NCI-H2081 treated with DMSO at 0.1 percent for 48 hours (cell line): ENCODE data around the gene VEGFB.

Experiments
- DNase-seq: peaks from one replicate; lab custom pipeline; 2025; lab: John Stamatoyannopoulos, UW

VEGFB gene

DNA sequence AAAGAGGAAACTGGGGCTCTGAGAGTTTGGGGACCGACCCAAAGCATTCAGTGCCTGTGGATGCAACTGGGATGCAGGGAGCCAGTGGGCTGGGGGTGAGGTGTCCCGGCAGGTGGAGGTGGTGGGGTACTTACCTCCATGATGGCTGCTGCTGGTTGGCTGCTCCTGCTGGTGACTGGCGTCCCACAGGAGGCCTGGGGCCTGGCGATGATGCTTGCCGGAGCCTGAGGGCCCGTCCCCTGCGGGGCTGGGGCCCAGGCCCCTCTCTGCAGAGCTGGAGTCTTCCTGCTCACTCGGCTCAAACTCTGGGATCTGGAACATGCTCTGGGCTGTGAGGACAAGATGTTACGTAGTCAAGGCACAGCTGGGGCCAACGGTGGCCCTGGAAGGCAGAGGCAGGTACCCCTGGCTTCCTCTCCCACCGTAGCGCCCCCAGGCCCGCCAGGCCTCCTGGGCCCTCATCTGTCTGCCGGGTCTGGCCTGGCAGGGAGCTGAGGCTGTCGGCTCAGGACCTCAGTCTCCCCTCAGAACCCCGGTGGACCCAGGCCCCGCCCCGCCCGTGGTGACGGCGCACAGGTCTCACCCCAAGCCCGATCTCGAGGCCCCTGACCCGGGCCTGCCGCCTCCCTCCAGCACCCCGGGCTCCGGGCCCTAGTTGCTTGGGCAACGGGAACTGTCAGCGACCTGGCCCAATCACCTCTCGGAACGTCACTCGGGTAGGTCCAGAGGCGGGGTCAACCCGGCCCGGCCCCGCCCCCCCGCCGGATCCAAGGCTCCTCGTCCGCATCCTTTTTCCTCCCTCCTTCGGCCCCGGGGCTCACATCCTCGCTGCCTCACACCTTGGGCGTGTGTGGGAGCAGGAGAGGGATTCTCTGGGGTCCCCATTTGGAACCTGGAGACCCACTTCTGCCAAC is 49.9 kb downstream of the VEGFB start, which contains the start of gene BAD:
TSS of gene BAD (minus strand) at position 618 of the 914 bp plus-strand sequence. CDS start at position 321, 297 bp downstream.
- peak; percentile 61 for DNase-seq

- DNase-seq: no peak
Measured at GRCh38 chr11:64284962-64285884, 50.8 kb downstream of the VEGFB start, which contains the start of gene GPR137. Gene GPR137, plus strand, starts transcription at chr11:64285848. Its CDS starts 677 bp downstream, at chr11:64286525.

DNA sequence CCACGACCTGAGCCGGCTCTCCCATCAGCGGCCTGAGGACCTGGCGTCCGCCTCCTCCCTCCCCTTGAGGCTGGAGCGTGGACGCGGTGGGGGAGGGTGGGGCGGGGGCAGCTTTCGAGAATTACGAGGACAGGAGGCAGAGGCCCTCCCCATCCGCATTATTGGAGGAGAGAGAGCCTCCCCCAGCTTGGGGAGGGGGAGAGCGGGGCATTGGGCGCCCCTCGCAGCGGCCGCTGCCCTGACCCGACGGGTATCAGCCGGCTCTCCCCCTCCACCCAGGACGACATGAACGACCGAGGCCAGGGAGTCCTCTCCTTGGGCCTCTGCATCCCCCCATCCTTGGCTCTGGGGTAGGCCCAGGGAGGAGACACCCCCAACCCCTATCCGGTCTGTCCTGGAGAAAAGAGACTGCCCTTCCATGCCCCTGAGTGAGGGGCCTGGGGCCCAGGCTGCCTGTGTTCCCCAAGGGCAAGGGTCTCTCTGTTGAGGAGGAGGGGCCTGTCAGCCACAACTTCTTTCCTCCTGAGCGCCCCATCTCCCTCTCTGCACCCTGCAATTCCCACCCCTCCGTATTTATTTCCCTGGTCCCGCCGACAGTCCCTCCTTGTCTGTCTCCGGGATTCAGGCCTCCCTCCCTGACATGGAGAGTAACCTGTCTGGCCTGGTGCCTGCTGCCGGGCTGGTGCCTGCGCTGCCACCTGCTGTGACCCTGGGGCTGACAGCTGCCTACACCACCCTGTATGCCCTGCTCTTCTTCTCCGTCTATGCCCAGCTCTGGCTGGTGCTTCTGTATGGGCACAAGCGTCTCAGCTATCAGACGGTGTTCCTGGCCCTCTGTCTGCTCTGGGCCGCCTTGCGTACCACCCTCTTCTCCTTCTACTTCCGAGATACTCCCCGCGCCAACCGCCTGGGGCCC is 51.8 kb downstream of the VEGFB start:
- no peak for DNase-seq

DNA sequence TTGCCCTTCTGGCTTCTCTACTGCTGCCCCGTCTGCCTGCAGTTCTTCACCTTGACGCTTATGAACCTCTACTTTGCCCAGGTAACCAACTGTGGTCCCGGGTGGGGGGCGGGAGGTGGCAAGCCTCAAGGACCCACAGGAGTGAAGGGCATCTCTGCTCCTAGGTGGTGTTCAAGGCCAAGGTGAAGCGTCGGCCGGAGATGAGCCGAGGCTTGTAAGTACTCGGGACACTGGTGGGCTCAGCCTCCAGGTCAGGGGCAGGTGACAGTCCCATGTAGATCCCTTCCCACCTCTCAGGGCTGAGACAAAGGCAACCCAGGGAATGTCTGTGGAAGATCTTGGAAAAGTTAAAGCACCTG is 52.4 kb downstream of the VEGFB start:
- no peak for DNase-seq

DNA sequence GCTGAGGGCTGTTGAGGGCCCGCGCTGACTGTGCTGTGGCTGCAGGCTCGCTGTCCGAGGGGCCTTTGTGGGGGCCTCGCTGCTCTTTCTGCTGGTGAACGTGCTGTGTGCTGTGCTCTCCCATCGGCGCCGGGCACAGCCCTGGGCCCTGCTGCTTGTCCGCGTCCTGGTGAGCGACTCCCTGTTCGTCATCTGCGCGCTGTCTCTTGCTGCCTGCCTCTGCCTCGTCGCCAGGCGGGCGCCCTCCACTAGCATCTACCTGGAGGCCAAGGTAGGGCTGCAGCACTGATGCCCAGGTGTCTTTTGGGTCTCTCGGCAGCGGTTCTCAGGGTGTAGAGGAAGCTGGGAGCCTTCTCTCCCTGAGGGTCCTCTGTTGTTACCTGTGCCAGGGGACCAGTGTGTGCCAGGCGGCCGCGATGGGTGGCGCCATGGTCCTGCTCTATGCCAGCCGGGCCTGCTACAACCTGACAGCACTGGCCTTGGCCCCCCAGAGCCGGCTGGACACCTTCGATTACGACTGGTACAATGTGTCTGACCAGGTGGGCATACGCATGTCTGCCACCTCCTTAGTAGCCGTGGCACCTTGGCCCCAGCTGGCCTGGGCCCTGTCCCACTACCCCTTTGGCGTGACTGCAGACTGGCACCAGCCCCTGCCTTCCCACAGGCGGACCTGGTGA is 53.4 kb downstream of the VEGFB start:
- DNase-seq: no peak

DNA sequence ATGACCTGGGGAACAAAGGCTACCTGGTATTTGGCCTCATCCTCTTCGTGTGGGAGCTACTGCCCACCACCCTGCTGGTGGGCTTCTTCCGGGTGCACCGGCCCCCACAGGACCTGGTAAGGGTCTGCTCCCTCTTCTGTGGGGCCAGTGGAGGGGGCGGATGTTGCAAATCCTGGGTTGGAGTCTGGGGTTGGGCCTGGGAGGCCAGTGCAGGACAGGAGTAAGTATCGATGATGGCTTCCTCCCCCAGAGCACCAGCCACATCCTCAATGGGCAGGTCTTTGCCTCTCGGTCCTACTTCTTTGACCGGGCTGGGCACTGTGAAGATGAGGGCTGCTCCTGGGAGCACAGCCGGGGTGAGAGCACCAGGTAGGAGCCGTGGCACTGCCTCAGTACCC is 54.0 kb downstream of the VEGFB start:
- no peak for DNase-seq
